ACHN (cell line): ENCODE data around the gene MYO15B.

ENCODE experiments used
- DNase-seq: peaks from one replicate; pipeline ENCODE4 v3.0.0-alpha.2; 2015
- in situ Hi-C: cut with HindIII; loops from 2 replicates; pipeline ENCODE4 v1.10.0; 2017; ENCODE audit warnings: low sequenced_read_pairs, low pct_ligation_motif_present, low pct_unique_long_range_greater_than_20kb

MYO15B gene

GRCh38 chr17:75587675-75588595 lies at the start of gene MYO15B:
TSS of gene MYO15B (plus strand) at chr17:75587800. CDS start at chr17:75588058, 258 bp downstream.
- no peak for DNase-seq
- in situ Hi-C loops: no loop called here

GRCh38 chr17:75539967-75540729 lies 47.5 kb upstream of the MYO15B start:
- no peak for DNase-seq

GRCh38 chr17:75540923-75541503 lies 46.6 kb upstream of the MYO15B start:
- DNase-seq: no peak
- in situ Hi-C loops: no loop called here

More at GRCh38 chr17:75539967-75540729, 47.5 kb upstream of the MYO15B start:
- in situ Hi-C loops: no loop called here

GRCh38 chr17:75542229-75542628 lies 45.4 kb upstream of the MYO15B start:
- no peak for DNase-seq
- in situ Hi-C loops: no loop called here

- in situ Hi-C loops: no loop called here
These were observed 44.8 kb upstream of the MYO15B start for GRCh38 chr17:75542728-75543336.

GRCh38 chr17:75544250-75544649 lies 43.4 kb upstream of the MYO15B start:
- no peak for DNase-seq
- in situ Hi-C loops: no loop called here

More at GRCh38 chr17:75542728-75543336, 44.8 kb upstream of the MYO15B start:
- no peak for DNase-seq

- DNase-seq: no peak
- in situ Hi-C loops: no loop called here
These were observed 41.4 kb upstream of the MYO15B start for GRCh38 chr17:75546181-75546580.

GRCh38 chr17:75547091-75547490 lies 40.5 kb upstream of the MYO15B start:
- DNase-seq: no peak
- in situ Hi-C loops: no loop called here

- DNase-seq: no peak
- in situ Hi-C loops: no loop called here
These were observed 38.8 kb upstream of the MYO15B start for GRCh38 chr17:75548813-75549212.

- no peak for DNase-seq
- in situ Hi-C loops: no loop called here
These were observed 38.1 kb upstream of the MYO15B start for GRCh38 chr17:75549246-75550138.

GRCh38 chr17:75550139-75550465 lies 37.5 kb upstream of the MYO15B start:
- no peak for DNase-seq
- in situ Hi-C loops: no loop called here

GRCh38 chr17:75551266-75551665 lies 36.3 kb upstream of the MYO15B start:
- no peak for DNase-seq
- in situ Hi-C loops: no loop called here

- peak; percentile 8 for DNase-seq
- in situ Hi-C loops: no loop called here
These were observed 34.9 kb upstream of the MYO15B start for GRCh38 chr17:75552425-75553294.

- in situ Hi-C loops: no loop called here
- no peak for DNase-seq
These were observed 34.1 kb upstream of the MYO15B start for GRCh38 chr17:75553295-75554110.

GRCh38 chr17:75555679-75556153 lies 31.9 kb upstream of the MYO15B start:
- no peak for DNase-seq
- in situ Hi-C loops: no loop called here
